ENCODE data around the gene CARMIL3.

DNA sequence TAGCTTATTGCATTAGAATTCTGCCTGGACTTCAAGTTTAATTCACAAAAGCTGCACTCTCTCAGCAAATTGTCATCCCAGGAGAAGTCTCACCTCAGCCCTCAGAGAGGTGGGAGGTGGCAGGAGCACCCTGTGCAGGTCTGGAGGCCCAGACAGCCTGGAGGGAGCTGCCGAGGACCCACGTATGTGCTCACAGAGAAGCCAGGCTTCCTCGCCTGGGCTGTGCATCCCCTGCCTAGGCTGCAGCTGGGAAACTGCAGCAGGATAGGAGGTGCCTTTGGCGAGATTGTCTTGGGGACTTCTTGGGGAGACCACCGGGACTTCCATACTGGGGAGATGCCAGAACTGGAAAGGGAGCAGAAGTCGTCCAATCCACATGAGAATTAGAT lies 28.3 kb downstream of the CARMIL3 start:
- TF ChIP-seq POLR2A (IDR thresholded peaks at IDR 0.05; ENCODE audit: low read length), result no peak
- TF ChIP-seq GATA1 (IDR thresholded peaks at IDR 0.05; ENCODE audit: low read depth, low read length), result no peak
